ENCODE results near the gene CACNA2D1.

DNA sequence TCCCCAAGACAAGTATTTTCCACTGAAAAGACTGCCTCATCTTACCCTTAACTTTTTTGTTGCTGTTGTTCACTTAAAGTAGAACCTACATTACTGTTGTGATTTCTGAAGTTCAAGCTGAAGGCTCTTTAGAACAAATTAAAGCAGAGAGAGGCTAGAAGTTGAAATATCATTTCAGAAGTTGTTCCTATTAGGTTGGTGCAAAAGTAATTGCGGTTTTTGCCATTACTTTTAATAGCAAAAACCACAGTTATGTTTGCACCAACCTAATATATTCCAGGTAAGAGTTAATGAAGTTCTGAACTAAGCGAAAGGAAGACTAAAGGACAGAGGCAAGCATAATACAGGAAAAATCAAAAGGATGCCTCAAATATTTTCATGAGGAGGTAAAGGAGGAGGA is 153.7 kb downstream of the CACNA2D1 start:
- TF ChIP-seq EP300 (IDR thresholded peaks at IDR 0.05): no peak
- no peak for TF ChIP-seq POLR2A (IDR thresholded peaks at IDR 0.05)
- TF ChIP-seq, protein P1, sequence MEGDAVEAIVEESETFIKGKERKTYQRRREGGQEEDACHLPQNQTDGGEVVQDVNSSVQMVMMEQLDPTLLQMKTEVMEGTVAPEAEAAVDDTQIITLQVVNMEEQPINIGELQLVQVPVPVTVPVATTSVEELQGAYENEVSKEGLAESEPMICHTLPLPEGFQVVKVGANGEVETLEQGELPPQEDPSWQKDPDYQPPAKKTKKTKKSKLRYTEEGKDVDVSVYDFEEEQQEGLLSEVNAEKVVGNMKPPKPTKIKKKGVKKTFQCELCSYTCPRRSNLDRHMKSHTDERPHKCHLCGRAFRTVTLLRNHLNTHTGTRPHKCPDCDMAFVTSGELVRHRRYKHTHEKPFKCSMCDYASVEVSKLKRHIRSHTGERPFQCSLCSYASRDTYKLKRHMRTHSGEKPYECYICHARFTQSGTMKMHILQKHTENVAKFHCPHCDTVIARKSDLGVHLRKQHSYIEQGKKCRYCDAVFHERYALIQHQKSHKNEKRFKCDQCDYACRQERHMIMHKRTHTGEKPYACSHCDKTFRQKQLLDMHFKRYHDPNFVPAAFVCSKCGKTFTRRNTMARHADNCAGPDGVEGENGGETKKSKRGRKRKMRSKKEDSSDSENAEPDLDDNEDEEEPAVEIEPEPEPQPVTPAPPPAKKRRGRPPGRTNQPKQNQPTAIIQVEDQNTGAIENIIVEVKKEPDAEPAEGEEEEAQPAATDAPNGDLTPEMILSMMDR (IDR thresholded peaks at IDR 0.05): no peak
